Memory B cell (primary cell): Measurements from ENCODE around the gene PIK3C2B.

Experiments
- ATAC-seq: fragments of 150-1000 bp; cut with Tn5 transposase; 2 replicates; pipeline ENCODE4 v1.10.0; 2021; ENCODE audit warnings: low read depth, mild to moderate bottlenecking, moderate library complexity
- DNase-seq, 2 donors: peaks; one replicate each; pipeline ENCODE4 v3.0.0; 2022; ENCODE audit warnings: low spot score in 2 of 2
- H3K27ac Mint-ChIP-seq: one replicate; pipeline ENCODE4 v1.8.0; 2022; ENCODE audit warnings: mild to moderate bottlenecking, moderate library complexity, mixed read lengths
- H3K27me3 Mint-ChIP-seq: one replicate; pipeline ENCODE4 v1.8.0; 2022; ENCODE audit warnings: mixed read lengths
- H3K36me3 Mint-ChIP-seq: one replicate; pipeline ENCODE4 v1.8.0; 2022; ENCODE audit warnings: mild to moderate bottlenecking, mixed read lengths
- H3K4me1 Mint-ChIP-seq: one replicate; pipeline ENCODE4 v1.8.0; 2022; ENCODE audit warnings: mixed read lengths
- H3K4me3 Mint-ChIP-seq: one replicate; pipeline ENCODE4 v1.8.0; 2022; ENCODE audit warnings: mild to moderate bottlenecking, moderate library complexity, mixed read lengths
- H3K9me3 Mint-ChIP-seq: one replicate; pipeline ENCODE4 v1.8.0; 2022; ENCODE audit warnings: mixed read lengths

PIK3C2B gene

GRCh38 chr1:204465546-204466415, 28.8 kb downstream of the PIK3C2B start:
- H3K4me1 Mint-ChIP-seq: peaks cover 69% of the 10 kb centered on the region
- H3K9me3 Mint-ChIP-seq: no peaks in the 10 kb centered on the region
- ATAC-seq (peak; percentile 47), DNase-seq (no peak)
- H3K4me3 Mint-ChIP-seq: peak overlapping the region; percentile 38
- no peaks in the 10 kb centered on the region for H3K27me3 Mint-ChIP-seq
- H3K36me3 Mint-ChIP-seq: peaks cover 29% of the 10 kb centered on the region
- H3K27ac Mint-ChIP-seq: peak overlapping the region; percentile 80

- peaks cover 31% of the 10 kb centered on the region for H3K36me3 Mint-ChIP-seq
- H3K4me3 Mint-ChIP-seq: no peak overlapping the region
- no peaks in the 10 kb centered on the region for H3K9me3 Mint-ChIP-seq
- H3K27me3 Mint-ChIP-seq: no peaks in the 10 kb centered on the region
- ATAC-seq: no peak
- no peak for DNase-seq
- peaks cover 74% of the 10 kb centered on the region for H3K4me1 Mint-ChIP-seq
- H3K27ac Mint-ChIP-seq: peak overlapping the region; percentile 80
Measured at GRCh38 chr1:204464701-204465100, 29.9 kb downstream of the PIK3C2B start.

GRCh38 chr1:204464187-204464631, 30.4 kb downstream of the PIK3C2B start:
- Mint-ChIP-seq H3K27ac (peak overlapping the region; percentile 80), H3K36me3 (peaks cover 30% of the 10 kb centered on the region), H3K4me1 (peaks cover 79% of the 10 kb centered on the region), H3K4me3 (peak overlapping the region; percentile 27), H3K9me3 (no peaks in the 10 kb centered on the region), H3K27me3 (no peaks in the 10 kb centered on the region)
- no peak for DNase-seq
- ATAC-seq: no peak

GRCh38 chr1:204463125-204464060, 31.2 kb downstream of the PIK3C2B start:
- no peaks in the 10 kb centered on the region for H3K9me3 Mint-ChIP-seq
- no peaks in the 10 kb centered on the region for H3K27me3 Mint-ChIP-seq
- H3K36me3 Mint-ChIP-seq: peaks cover 30% of the 10 kb centered on the region
- H3K4me1 Mint-ChIP-seq: peaks cover 81% of the 10 kb centered on the region
- H3K4me3 Mint-ChIP-seq: peak overlapping the region; percentile 46
- no peak overlapping the region for H3K27ac Mint-ChIP-seq
- no peak for ATAC-seq
- no peak for DNase-seq

GRCh38 chr1:204462229-204462561, 32.4 kb downstream of the PIK3C2B start:
- H3K36me3 Mint-ChIP-seq: peaks cover 30% of the 10 kb centered on the region
- H3K4me3 Mint-ChIP-seq: peak overlapping the region; percentile 72
- DNase-seq: no peak
- peak overlapping the region; percentile 90 for H3K27ac Mint-ChIP-seq
- no peaks in the 10 kb centered on the region for H3K9me3 Mint-ChIP-seq
- ATAC-seq: peak; percentile 5
- H3K4me1 Mint-ChIP-seq: peaks cover 79% of the 10 kb centered on the region
- no peaks in the 10 kb centered on the region for H3K27me3 Mint-ChIP-seq

GRCh38 chr1:204461331-204462228, 33.0 kb downstream of the PIK3C2B start:
- DNase-seq: peak in 1 of 2 donors; percentile 35
- Mint-ChIP-seq H3K4me3 (peak overlapping the region; percentile 72), H3K9me3 (no peaks in the 10 kb centered on the region), H3K36me3 (peaks cover 27% of the 10 kb centered on the region), H3K27me3 (no peaks in the 10 kb centered on the region), H3K27ac (peak overlapping the region; percentile 90), H3K4me1 (peaks cover 73% of the 10 kb centered on the region)
- peak; percentile 71 for ATAC-seq

- Mint-ChIP-seq H3K27me3 (no peaks in the 10 kb centered on the region), H3K4me3 (peak overlapping the region; percentile 21), H3K4me1 (peaks cover 60% of the 10 kb centered on the region), H3K36me3 (peaks cover 26% of the 10 kb centered on the region), H3K27ac (peak overlapping the region; percentile 90), H3K9me3 (no peaks in the 10 kb centered on the region)
- DNase-seq (no peak), ATAC-seq (no peak)
Measured at GRCh38 chr1:204460346-204460745, 34.3 kb downstream of the PIK3C2B start.

GRCh38 chr1:204459706-204460105, 34.9 kb downstream of the PIK3C2B start:
- H3K4me3 Mint-ChIP-seq: no peak overlapping the region

GRCh38 chr1:204457666-204458065, 36.9 kb downstream of the PIK3C2B start:
- Mint-ChIP-seq H3K4me3 (no peak overlapping the region), H3K27me3 (no peaks in the 10 kb centered on the region), H3K4me1 (peaks cover 48% of the 10 kb centered on the region), H3K27ac (peak overlapping the region; percentile 98), H3K9me3 (no peaks in the 10 kb centered on the region), H3K36me3 (peaks cover 29% of the 10 kb centered on the region)
- no peak for ATAC-seq
- DNase-seq: no peak

More at GRCh38 chr1:204459706-204460105, 34.9 kb downstream of the PIK3C2B start:
- H3K36me3 Mint-ChIP-seq: peaks cover 30% of the 10 kb centered on the region
- no peaks in the 10 kb centered on the region for H3K27me3 Mint-ChIP-seq
- peaks cover 57% of the 10 kb centered on the region for H3K4me1 Mint-ChIP-seq
- no peak for DNase-seq
- H3K9me3 Mint-ChIP-seq: no peaks in the 10 kb centered on the region
- no peak for ATAC-seq
- H3K27ac Mint-ChIP-seq: peak overlapping the region; percentile 20

GRCh38 chr1:204456826-204457442, 37.7 kb downstream of the PIK3C2B start:
- Mint-ChIP-seq H3K36me3 (peaks cover 29% of the 10 kb centered on the region), H3K27me3 (no peaks in the 10 kb centered on the region), H3K4me3 (no peak overlapping the region), H3K4me1 (peaks cover 41% of the 10 kb centered on the region), H3K27ac (peak overlapping the region; percentile 98), H3K9me3 (no peaks in the 10 kb centered on the region)
- ATAC-seq (no peak), DNase-seq (no peak)

GRCh38 chr1:204455831-204456145, 38.8 kb downstream of the PIK3C2B start:
- DNase-seq (no peak), ATAC-seq (no peak)
- Mint-ChIP-seq H3K27me3 (no peaks in the 10 kb centered on the region), H3K9me3 (no peaks in the 10 kb centered on the region), H3K4me1 (peaks cover 39% of the 10 kb centered on the region), H3K27ac (peak overlapping the region; percentile 98), H3K4me3 (no peak overlapping the region), H3K36me3 (peaks cover 32% of the 10 kb centered on the region)

GRCh38 chr1:204455063-204455830, 39.4 kb downstream of the PIK3C2B start:
- H3K27ac Mint-ChIP-seq: peak overlapping the region; percentile 98
- H3K36me3 Mint-ChIP-seq: peaks cover 30% of the 10 kb centered on the region
- no peak overlapping the region for H3K4me3 Mint-ChIP-seq
- no peaks in the 10 kb centered on the region for H3K9me3 Mint-ChIP-seq
- peaks cover 39% of the 10 kb centered on the region for H3K4me1 Mint-ChIP-seq
- no peak for DNase-seq
- no peaks in the 10 kb centered on the region for H3K27me3 Mint-ChIP-seq
- no peak for ATAC-seq
